K562 (cell line): Measurements from ENCODE around the gene HOXC4. TPM values are rescaled to one million over a fixed set of nuclear protein-coding genes. Genes with fewer than 3 reads are reported as not detected.

Source experiments
- ATAC-seq: fragments of 200-7000 bp; cut with Tn5 transposase; 3 replicates; pipeline ENCODE4 v1.9.1; 2020; ENCODE audit warnings: moderate library complexity
- BruUV-seq: library from RNA; stranded (reverse); fragments of 400-500 nt; replicated peaks from 2 replicates; lab custom pipeline; 2021; lab: Mats Ljungman, UMichigan
- CTCF ChIA-PET: fragments of 300-600 bp; formaldehyde crosslinking; extraction: SDS; loops from one replicate; lab custom pipeline; 2021; ENCODE audit warnings: low intra/inter-chr PET ratio; lab: Yijun Ruan, JAX
- POLR2A ChIA-PET: fragments of 300-600, 350-650 bp; sonication (Branson Sonifier 250); formaldehyde crosslinking; extraction: SDS; loops from one replicate; lab custom pipeline; 2021; ENCODE audit warnings: antibody characterized with exemption, inconsistent platforms; lab: Yijun Ruan, JAX
- DNase-seq, 4 experiments: peaks; one replicate each; pipeline versions ENCODE4 v3.0.0 to v3.0.0-alpha.2; 2011 to 2018; ENCODE audit warnings: low spot score in 3 of 4, mixed read lengths in 3 of 4; ENCODE audit errors: extremely low read depth in 1 of 4
- FAIRE-seq: peaks from 2 replicates; lab custom pipeline; 2011; peaks lifted over from hg19 to GRCh38; lab: Jason Lieb, UNC
- H2AFZ ChIP-seq: 2 replicates; pipeline ENCODE4 v1.6.0; 2011; ENCODE audit warnings: low read depth, low read length, control low read depth, inconsistent platforms
- H3K27ac ChIP-seq: fragments of 200-600 bp; 3 replicates; pipeline ENCODE4 v1.8.0; 2011; ENCODE audit warnings: low read depth, mild to moderate bottlenecking, control low read depth, inconsistent platforms, low read length, moderate library complexity, mixed read lengths; ENCODE audit errors: extremely low read depth
- H3K27me3 ChIP-seq, 2 experiments: fragments of 300-600 bp in 1 of 2; 2 replicates in 1 of 2; 3 replicates in 1 of 2; pipeline versions ENCODE4 v1.6.0 to v1.8.0; 2011; ENCODE audit warnings: inconsistent platforms in 2 of 2, low read length in 2 of 2, mild to moderate bottlenecking in 1 of 2, mixed read lengths in 1 of 2, moderate library complexity in 1 of 2; ENCODE audit not compliant: control insufficient read depth in 2 of 2, insufficient read depth in 2 of 2
- H3K36me3 ChIP-seq: fragments of 300-600 bp; 3 replicates; pipeline ENCODE4 v1.8.0; 2011; ENCODE audit warnings: mild to moderate bottlenecking, low read length, inconsistent platforms; ENCODE audit not compliant: control insufficient read depth, insufficient read depth
- H3K4me1 ChIP-seq, 2 experiments: fragments of 200-600 bp in 1 of 2; replicated peaks in 1 of 2; 2 replicates in 1 of 2; 3 replicates in 1 of 2; pipeline versions ENCODE4 v1.5.1 to v1.8.0; 2011; ENCODE audit warnings: inconsistent platforms in 2 of 2, low read length in 2 of 2, mild to moderate bottlenecking in 1 of 2, mixed read lengths in 1 of 2, moderate library complexity in 1 of 2; ENCODE audit not compliant: control insufficient read depth in 2 of 2, insufficient read depth in 2 of 2
- H3K4me2 ChIP-seq: 2 replicates; pipeline ENCODE4 v1.6.1; 2011; ENCODE audit warnings: low read length, control low read depth, inconsistent platforms, mixed read lengths; ENCODE audit not compliant: insufficient read depth
- H3K4me3 ChIP-seq: fragments of 200-600 bp; sonication (generic), shearing (Covaris generic); 2 replicates; pipeline ENCODE4 v1.5.1; 2016; ENCODE audit warnings: control low read depth, inconsistent platforms
- H3K79me2 ChIP-seq: fragments of 200-600 bp; 3 replicates; pipeline ENCODE4 v1.8.0; 2011; ENCODE audit warnings: low read length, inconsistent platforms; ENCODE audit not compliant: control insufficient read depth, insufficient read depth
- H3K9ac ChIP-seq, 2 experiments: 2 replicates each; pipeline versions ENCODE4 v1.6.0 to v1.6.1; 2011; ENCODE audit warnings: low read depth in 2 of 2, low read length in 2 of 2, control low read depth in 1 of 2, inconsistent platforms in 1 of 2, mild to moderate bottlenecking in 1 of 2, mixed read lengths in 1 of 2; ENCODE audit not compliant: insufficient read depth in 1 of 2
- H3K9me1 ChIP-seq: one replicate; pipeline ENCODE4 v1.6.0; 2011; ENCODE audit warnings: inconsistent platforms, mild to moderate bottlenecking, low read length, moderate library complexity; ENCODE audit not compliant: control insufficient read depth, insufficient read depth
- H3K9me3 ChIP-seq: replicated peaks from 2 replicates; pipeline ENCODE4 v1.5.1; 2011; ENCODE audit warnings: low read depth, low read length, inconsistent platforms; ENCODE audit not compliant: control insufficient read depth, insufficient read depth
- H4K20me1 ChIP-seq: replicated peaks from 2 replicates; pipeline ENCODE4 v1.6.1; 2011; ENCODE audit warnings: low read length, inconsistent platforms, mixed read lengths; ENCODE audit not compliant: control insufficient read depth, insufficient read depth
- ARID2 ChIP-seq: fragments of 450-650 bp; IDR thresholded peaks from 2 replicates; pipeline ENCODE4 v1.6.1; 2017; ENCODE audit warnings: antibody characterized with exemption, mild to moderate bottlenecking
- HLTF ChIP-seq: fragments of 450-650 bp; IDR thresholded peaks from 2 replicates; pipeline ENCODE4 v1.6.1; 2016
- NFIC ChIP-seq: fragments of 450-650 bp; IDR thresholded peaks from 2 replicates; pipeline ENCODE4 v1.6.1; 2017; ENCODE audit warnings: mild to moderate bottlenecking, inconsistent platforms
- TBL1XR1 ChIP-seq, 2 experiments: IDR thresholded peaks; 2 replicates each; pipeline ENCODE4 v1.6.1; 2012; ENCODE audit warnings: improper control_type of control experiment in 2 of 2, low read length in 2 of 2, mild to moderate bottlenecking in 1 of 2
- ZNF263 ChIP-seq: sonication (generic); formaldehyde crosslinking; IDR thresholded peaks from 2 replicates; pipeline ENCODE4 v1.8.0; 2022; ENCODE audit warnings: mild to moderate bottlenecking, missing genetic modification reagents, borderline replicate concordance
- ZNF77 ChIP-seq: fragments of 250-450 bp; sonication (Bioruptor Pico); IDR thresholded peaks from 2 replicates; pipeline ENCODE4 v1.5.0; 2020
- WGBS: fragments of 100-300 bp; shearing (Covaris generic); methylation state at CpG from one replicate; pipeline ENCODE4 v1.1.6; 2016; ENCODE audit warnings: low coverage, mixed read lengths; ENCODE audit not compliant: insufficient coverage; ENCODE audit errors: missing lambda C conversion rate; 5-methylcytosine and 5-hydroxymethylcytosine counted together
- in situ Hi-C: fragments of 300-500 bp; cut with MboI; formaldehyde crosslinking; loops from 4 replicates; pipeline ENCODE4 v1.15.0; 2018; ENCODE audit warnings: inconsistent platforms, mixed read lengths
- intact Hi-C: fragments of 100-400 bp; cut with micrococcal nuclease; formaldehyde crosslinking; loops from 2 replicates; pipeline ENCODE4 v1.14.2; 2022
- polyA plus RNA-seq, 8 experiments: library from polyadenylated mRNA; depleted of rRNA in 4 of 8; stranded (reverse) in 5 of 8; unstranded in 3 of 8; fragments of >200 nt; fragmentation: Nextera tagmentation in 2 of 8; fragmentation: Illumina TruSeq in 1 of 8; extraction: Ambion mirVana in 2 of 8; extraction: Trizol in 1 of 8; gene quantifications; 2 replicates each; pipeline versions ENCODE4 v1.2.1 to v1.2.3, GENCODE V29; 2011 to 2014; ENCODE audit warnings: inconsistent platforms in 1 of 8, missing spikeins in 1 of 8
- total RNA-seq, 7 experiments: library from RNA; depleted of rRNA in 6 of 7; stranded (reverse); fragments of >200 nt in 6 of 7; fragmentation: Illumina TruSeq in 2 of 7; extraction: Trizol in 2 of 7; gene quantifications; 2 replicates each; pipeline versions ENCODE4 v1.2.1 to v1.2.3, GENCODE V29; 2011 to 2021; ENCODE audit warnings: low replicate concordance in 1 of 7

Gene HOXC4
- total and polyA plus RNA-seq, 9 of the 15 experiments (the other 6 are each of a cell fraction or from before 2014, with no cell fraction given), result 0.06 to 1.5 (median 0.44) TPM; not detected in 1

GRCh38 chr12:54014377-54015017 lies 39.1 kb upstream of the HOXC4 start:
- no peak for ATAC-seq
- no peak for FAIRE-seq
- CTCF ChIA-PET, result no interaction called here
- no peak for TF ChIP-seq HLTF
- TF ChIP-seq TBL1XR1 (IDR thresholded peaks at IDR 0.05; ENCODE audit: low read length in 2 of 2), result no peak
- no peak for TF ChIP-seq ZNF77 (CRISPR knock-in tag)
- no peak for TF ChIP-seq ARID2
- no peak for TF ChIP-seq NFIC
- no peak for TF ChIP-seq ZNF263 (CRISPR knock-in tag)
- POLR2A ChIA-PET, result interaction anchor here (0.6 kb wide), 1 partner anchor 676 kb away, joined by 3 read pairs; no protein-coding TSS in a partner anchor
- no peaks in the 10 kb centered on the region for H3K9me1 ChIP-seq
- intact Hi-C loops, result loop anchor here (10.0 kb wide), 1 partner anchor 280 kb away; no protein-coding TSS in a partner anchor
- in situ Hi-C loops, result no loop called here
- H2AFZ ChIP-seq, result no peak overlapping the region
- H3K4me2 ChIP-seq, result no peak overlapping the region
- H3K36me3 ChIP-seq, result no peaks in the 10 kb centered on the region
- H3K27me3 ChIP-seq, result no peaks in the 10 kb centered on the region
- H3K79me2 ChIP-seq, result peaks cover 3% of the 10 kb centered on the region; the same call in 2 of the 3 replicates
- WGBS, result 83% methylated on average over 30 of the region's 36 CpGs
- H4K20me1 ChIP-seq, result no peaks in the 10 kb centered on the region
- no peak for DNase-seq
- no peak overlapping the region for H3K27ac ChIP-seq
- no peak overlapping the region for H3K4me3 ChIP-seq
- peaks cover 12 to 32% of the 10 kb centered on the region in 2 experiments for H3K4me1 ChIP-seq
- no peak overlapping the region for H3K9ac ChIP-seq
- BruUV-seq, result no TSS peak
- H3K9me3 ChIP-seq, result no peaks in the 10 kb centered on the region
